GM19023 (cell line): ENCODE results near the gene OR5A1.

ENCODE experiments used
- ATAC-seq: cut with Tn5 transposase; IDR thresholded peaks from one replicate; pipeline ENCODE4 v1.9.1; 2021; ENCODE audit warnings: mild to moderate bottlenecking, moderate library complexity; ENCODE audit not compliant: unreplicated experiment

OR5A1 gene

GRCh38 chr11:59475176-59475575 is 38.9 kb downstream of the OR5A1 start:
- ATAC-seq = no peak

GRCh38 chr11:59479906-59480305 is 43.6 kb downstream of the OR5A1 start:
- no peak for ATAC-seq

GRCh38 chr11:59480359-59480758 is 44.1 kb downstream of the OR5A1 start:
- ATAC-seq = no peak
